ENCODE data around the gene GCHFR. TPM values are rescaled to one million over a fixed set of nuclear protein-coding genes. Genes with fewer than 3 reads are reported as not detected.

GCHFR gene
- total RNA-seq, 1 experiment from 2014 or later = 5.6 TPM

GRCh38 chr15:40759961-40760360 is 3.9 kb upstream of the GCHFR start:
- H3K27ac Mint-ChIP-seq (ENCODE audit: unreplicated experiment) = no peak overlapping the region
- H3K27me3 Mint-ChIP-seq (ENCODE audit: unreplicated experiment) = no peaks in the 10 kb centered on the region
- H3K36me3 Mint-ChIP-seq (ENCODE audit: insufficient read depth, unreplicated experiment) = peaks cover 21% of the 10 kb centered on the region
- DNase-seq = no peak
- BruUV-seq (replicated peaks) = no TSS peak
- no peaks in the 10 kb centered on the region for H3K9me3 Mint-ChIP-seq (ENCODE audit: low read depth, unreplicated experiment)
- no peaks in the 10 kb centered on the region for H3K4me1 Mint-ChIP-seq (ENCODE audit: low read depth, unreplicated experiment)
- no peak for TF ChIP-seq CTCF (IDR thresholded peaks at IDR 0.05; ENCODE audit: unreplicated experiment)
- intact Hi-C loops (cut with micrococcal nuclease; ENCODE audit: unreplicated experiment) = no loop called here
- no peak overlapping the region for H3K4me3 Mint-ChIP-seq (ENCODE audit: low read depth, unreplicated experiment)
- CTCF ChIA-PET = no interaction called here

GRCh38 chr15:40762919-40763800 is 708 bp upstream of the GCHFR start:
- H3K9me3 Mint-ChIP-seq (ENCODE audit: low read depth, unreplicated experiment) = no peaks in the 10 kb centered on the region
- no TSS peak for BruUV-seq (replicated peaks)
- intact Hi-C loops (cut with micrococcal nuclease; ENCODE audit: unreplicated experiment) = no loop called here
- H3K4me3 Mint-ChIP-seq (ENCODE audit: low read depth, unreplicated experiment) = peak overlapping the region; percentile 60
- TF ChIP-seq CTCF (IDR thresholded peaks at IDR 0.05; ENCODE audit: unreplicated experiment) = no peak
- H3K27ac Mint-ChIP-seq (ENCODE audit: unreplicated experiment) = no peak overlapping the region
- H3K36me3 Mint-ChIP-seq (ENCODE audit: insufficient read depth, unreplicated experiment) = peaks cover 12% of the 10 kb centered on the region
- DNase-seq = peak; percentile 33
- CTCF ChIA-PET = no interaction called here
- H3K27me3 Mint-ChIP-seq (ENCODE audit: unreplicated experiment) = no peaks in the 10 kb centered on the region
- H3K4me1 Mint-ChIP-seq (ENCODE audit: low read depth, unreplicated experiment) = no peaks in the 10 kb centered on the region

- H3K36me3 Mint-ChIP-seq (ENCODE audit: insufficient read depth, unreplicated experiment) = peaks cover 17% of the 10 kb centered on the region
- no peaks in the 10 kb centered on the region for H3K9me3 Mint-ChIP-seq (ENCODE audit: low read depth, unreplicated experiment)
- H3K27ac Mint-ChIP-seq (ENCODE audit: unreplicated experiment) = no peak overlapping the region
- TF ChIP-seq CTCF (IDR thresholded peaks at IDR 0.05; ENCODE audit: unreplicated experiment) = no peak
- H3K4me1 Mint-ChIP-seq (ENCODE audit: low read depth, unreplicated experiment) = peaks cover 13% of the 10 kb centered on the region
- CTCF ChIA-PET = interaction anchor here (0.6 kb wide), 1 partner anchor 321 kb away, joined by 3 read pairs; no protein-coding TSS in a partner anchor
- no peak for DNase-seq
- BruUV-seq (replicated peaks) = no TSS peak
- peak overlapping the region; percentile 60 for H3K4me3 Mint-ChIP-seq (ENCODE audit: low read depth, unreplicated experiment)
- intact Hi-C loops (cut with micrococcal nuclease; ENCODE audit: unreplicated experiment) = no loop called here
- H3K27me3 Mint-ChIP-seq (ENCODE audit: unreplicated experiment) = no peaks in the 10 kb centered on the region
Measured at GRCh38 chr15:40764629-40765103, 798 bp downstream of the GCHFR start.

- no peak overlapping the region for H3K4me3 Mint-ChIP-seq (ENCODE audit: low read depth, unreplicated experiment)
- H3K4me1 Mint-ChIP-seq (ENCODE audit: low read depth, unreplicated experiment) = peaks cover 22% of the 10 kb centered on the region
- no peak for DNase-seq
- BruUV-seq (replicated peaks) = no TSS peak
- H3K9me3 Mint-ChIP-seq (ENCODE audit: low read depth, unreplicated experiment) = no peaks in the 10 kb centered on the region
- TF ChIP-seq CTCF (IDR thresholded peaks at IDR 0.05; ENCODE audit: unreplicated experiment) = no peak
- no peak overlapping the region for H3K27ac Mint-ChIP-seq (ENCODE audit: unreplicated experiment)
- intact Hi-C loops (cut with micrococcal nuclease; ENCODE audit: unreplicated experiment) = no loop called here
- peaks cover 24% of the 10 kb centered on the region for H3K36me3 Mint-ChIP-seq (ENCODE audit: insufficient read depth, unreplicated experiment)
- CTCF ChIA-PET = interaction anchor here (0.6 kb wide), 1 partner anchor 781 kb away, joined by 3 read pairs; no protein-coding TSS in a partner anchor
- H3K27me3 Mint-ChIP-seq (ENCODE audit: unreplicated experiment) = no peaks in the 10 kb centered on the region
Measured at GRCh38 chr15:40766194-40766815, 2.4 kb downstream of the GCHFR start.
